DOHH2 (cell line): ENCODE measurements around the gene KCTD5.
"Not testable (repeated sequence)": the region's sequence is repeated elsewhere in the genome, so short reads cannot be mapped to it uniquely, and the experiment has no call there.

ENCODE experiments used
- H3F3A ChIP-seq: fragments of 200-600 bp; sonication (generic), shearing (Covaris generic); 2 replicates; pipeline ENCODE4 v1.6.0; 2016; ENCODE audit warnings: antibody characterized with exemption, mild to moderate bottlenecking; ENCODE audit not compliant: control insufficient read depth, insufficient read depth
- H3K27ac ChIP-seq: fragments of 200-600 bp; sonication (generic); 2 replicates; pipeline ENCODE4 v1.5.1; 2014; ENCODE audit warnings: low read depth, mild to moderate bottlenecking, low read length, moderate library complexity
- H3K27me3 ChIP-seq: fragments of 200-600 bp; sonication (generic); 2 replicates; pipeline ENCODE4 v1.6.1; 2014; ENCODE audit warnings: mild to moderate bottlenecking, low read length, mixed read lengths; ENCODE audit not compliant: control insufficient read depth
- H3K36me3 ChIP-seq: fragments of 200-600 bp; sonication (generic); 2 replicates; pipeline ENCODE4 v1.6.1; 2014; ENCODE audit warnings: mild to moderate bottlenecking, low read length, moderate library complexity, mixed read lengths; ENCODE audit not compliant: control insufficient read depth
- H3K4me1 ChIP-seq: fragments of 200-600 bp; sonication (generic); 2 replicates; pipeline ENCODE4 v1.6.1; 2014; ENCODE audit warnings: mild to moderate bottlenecking, low read length, mixed read lengths; ENCODE audit not compliant: control insufficient read depth
- H3K4me2 ChIP-seq: fragments of 200-600 bp; sonication (generic); 2 replicates; pipeline ENCODE4 v1.6.0; 2014; ENCODE audit warnings: mild to moderate bottlenecking, low read length, moderate library complexity
- H3K4me3 ChIP-seq: fragments of 200-600 bp; sonication (generic); 2 replicates; pipeline ENCODE4 v1.5.1; 2014; ENCODE audit warnings: mild to moderate bottlenecking, low read length, mixed read lengths
- H3K79me2 ChIP-seq: fragments of 200-600 bp; sonication (generic); 2 replicates; pipeline ENCODE4 v1.6.1; 2014; ENCODE audit warnings: mild to moderate bottlenecking, low read length, mixed read lengths; ENCODE audit not compliant: control insufficient read depth
- H3K9me2 ChIP-seq: fragments of 200-600 bp; sonication (generic); replicated peaks from 2 replicates; pipeline ENCODE4 v1.6.1; 2014; ENCODE audit warnings: mild to moderate bottlenecking, low read length, mixed read lengths; ENCODE audit not compliant: control insufficient read depth
- H3K9me3 ChIP-seq: fragments of 200-600 bp; sonication (generic); 2 replicates; pipeline ENCODE4 v1.6.1; 2014; ENCODE audit warnings: antibody characterized with exemption, low read length, mixed read lengths; ENCODE audit not compliant: control insufficient read depth, insufficient read depth
- H4K20me1 ChIP-seq: fragments of 200-600 bp; sonication (generic); 2 replicates; pipeline ENCODE4 v1.6.0; 2014; ENCODE audit warnings: low read depth, mild to moderate bottlenecking, antibody characterized with exemption, low read length, moderate library complexity; ENCODE audit not compliant: control insufficient read depth, insufficient read depth
- CTCF ChIP-seq: fragments of 200-600 bp; sonication (generic); IDR thresholded peaks from one replicate; pipeline ENCODE4 v1.5.1; 2014; ENCODE audit warnings: antibody characterized with exemption, mild to moderate bottlenecking, low read depth, low read length; ENCODE audit not compliant: poor library complexity, severe bottlenecking
- EZH2phosphoT487 ChIP-seq: fragments of 200-600 bp; sonication (generic); IDR thresholded peaks from 2 replicates; pipeline ENCODE4 v1.6.1; 2017; ENCODE audit warnings: borderline replicate concordance, mild to moderate bottlenecking, antibody characterized with exemption, low read length, moderate library complexity, mixed read lengths

Gene KCTD5

GRCh38 chr16:2719328-2720063, 37.2 kb downstream of the KCTD5 start:
- H3K4me3 ChIP-seq = no peak overlapping the region

GRCh38 chr16:2720064-2720457, 37.7 kb downstream of the KCTD5 start, which contains the start of gene PRSS27:
Gene PRSS27 (minus strand): TSS chr16:2720224. CDS start chr16:2720160, 64 bp downstream.
- H3K4me2 ChIP-seq = peak within 1 kb of the TSS; percentile 86
- peak within 1 kb of the TSS; percentile 83 for H3K4me3 ChIP-seq
- no peaks in the 10 kb centered on the region for H3K9me3 ChIP-seq
- H3F3A ChIP-seq = no peaks in the 10 kb centered on the region; the same call in 1 of the 2 replicates
- H3K36me3 ChIP-seq = no peaks in the 10 kb centered on the region
- H3K79me2 ChIP-seq = no peaks in the 10 kb centered on the region
- H4K20me1 ChIP-seq = no peaks in the 10 kb centered on the region; the same call in 1 of the 2 replicates
- H3K9me2 ChIP-seq = no peaks in the 10 kb centered on the region
- H3K27me3 ChIP-seq = peaks cover 11% of the 10 kb centered on the region
- TF ChIP-seq CTCF (no peak), EZH2phosphoT487 (no peak)
- H3K27ac ChIP-seq = peak within 1 kb of the TSS; percentile 42
- H3K4me1 ChIP-seq = peaks cover 10% of the 10 kb centered on the region

More at GRCh38 chr16:2719328-2720063, 37.2 kb downstream of the KCTD5 start:
- Histone ChIP-seq H3K9me3 (no peaks in the 10 kb centered on the region), H3K27me3 (peaks cover 8% of the 10 kb centered on the region), H3F3A (no peaks in the 10 kb centered on the region; the same call in 1 of the 2 replicates), H3K4me2 (no peak overlapping the region), H4K20me1 (no peaks in the 10 kb centered on the region; the same call in 1 of the 2 replicates), H3K27ac (no peak overlapping the region), H3K79me2 (no peaks in the 10 kb centered on the region), H3K4me1 (peaks cover 10% of the 10 kb centered on the region), H3K36me3 (no peaks in the 10 kb centered on the region), H3K9me2 (no peaks in the 10 kb centered on the region)
- TF ChIP-seq CTCF = no peak
- no peak for TF ChIP-seq EZH2phosphoT487

- no peaks in the 10 kb centered on the region; the same call in 1 of the 2 replicates for H3F3A ChIP-seq
- H3K27me3 ChIP-seq = peaks cover 15% of the 10 kb centered on the region
- H3K9me3 ChIP-seq = no peaks in the 10 kb centered on the region
- H3K36me3 ChIP-seq = no peaks in the 10 kb centered on the region
- H3K4me1 ChIP-seq = peaks cover 5% of the 10 kb centered on the region
- TF ChIP-seq CTCF = peak; percentile 30
- TF ChIP-seq EZH2phosphoT487 = no peak
- no peaks in the 10 kb centered on the region; the same call in 1 of the 2 replicates for H4K20me1 ChIP-seq
- H3K27ac ChIP-seq = peak overlapping the region; percentile 42
- H3K4me3 ChIP-seq = peak overlapping the region; percentile 83
- peak overlapping the region; percentile 86 for H3K4me2 ChIP-seq
- H3K9me2 ChIP-seq = no peaks in the 10 kb centered on the region
- no peaks in the 10 kb centered on the region for H3K79me2 ChIP-seq
Observed at GRCh38 chr16:2720719-2721633, 38.7 kb downstream of the KCTD5 start.

GRCh38 chr16:2721634-2722173, 39.4 kb downstream of the KCTD5 start:
- Histone ChIP-seq H3K4me2 (peak overlapping the region; percentile 86), H3K4me3 (peak overlapping the region; percentile 83), H3K27me3 (peaks cover 15% of the 10 kb centered on the region)
- H3K9me3 ChIP-seq, H3K36me3 ChIP-seq, H3K4me1 ChIP-seq, H3K9me2 ChIP-seq, H3K79me2 ChIP-seq, H3K27ac ChIP-seq, H4K20me1 ChIP-seq, H3F3A ChIP-seq: not testable (repeated sequence)
